Kidney (tissue), 14 donors: ENCODE measurements around the gene ATP13A5. TPM values are rescaled to one million over a fixed set of nuclear protein-coding genes. Genes with fewer than 3 reads are reported as not detected.

Source experiments
- DNase-seq, 5 donors: peaks; one replicate each; pipeline ENCODE4 v3.0.0-alpha.2; 2013 to 2020
- FAIRE-seq: peaks from 2 replicates; lab custom pipeline; 2012; peaks lifted over from hg19 to GRCh38; lab: Jason Lieb, UNC
- H3K27ac ChIP-seq, 2 donors: one replicate each; pipeline ENCODE4 v1.7.0; 2013; ENCODE audit warnings: low read depth in 2 of 2, low read length in 2 of 2, inconsistent platforms in 1 of 2
- H3K27me3 ChIP-seq: one replicate; pipeline ENCODE4 v1.7.1; 2013; ENCODE audit warnings: low read length, inconsistent platforms; ENCODE audit not compliant: control insufficient read depth, insufficient read depth
- H3K36me3 ChIP-seq, 3 donors: one replicate each; pipeline versions ENCODE4 v1.7.0 to v1.7.1; 2013; ENCODE audit warnings: low read length in 3 of 3, control low read depth in 1 of 3, inconsistent platforms in 1 of 3; ENCODE audit not compliant: insufficient read depth in 3 of 3, control insufficient read depth in 2 of 3
- H3K4me1 ChIP-seq, 3 donors: one replicate each; pipeline versions ENCODE4 v1.7.0 to v1.7.1; 2013; ENCODE audit warnings: low read length in 3 of 3, inconsistent platforms in 1 of 3, low read depth in 1 of 3; ENCODE audit not compliant: control insufficient read depth in 2 of 3, insufficient read depth in 2 of 3
- H3K4me3 ChIP-seq, 3 donors: one replicate each; pipeline versions ENCODE4 v1.7.0 to v1.8.1; 2013; ENCODE audit warnings: low read length in 3 of 3, control low read depth in 1 of 3, inconsistent platforms in 1 of 3
- H3K9ac ChIP-seq, 3 donors: one replicate each; pipeline versions ENCODE4 v1.7.0 to v1.7.1; 2013; ENCODE audit warnings: low read length in 3 of 3, control low read depth in 1 of 3, inconsistent platforms in 1 of 3
- H3K9me3 ChIP-seq, 3 donors: one replicate each; pipeline versions ENCODE4 v1.7.0 to v1.7.1; 2013; ENCODE audit warnings: low read length in 3 of 3, control low read depth in 1 of 3, inconsistent platforms in 1 of 3; ENCODE audit not compliant: control insufficient read depth in 2 of 3, insufficient read depth in 1 of 3
- intact Hi-C: fragments of 100-400 bp; cut with DNase I; formaldehyde crosslinking; loops from one replicate; pipeline ENCODE4 v1.11.1; 2022
- polyA plus RNA-seq: library from polyadenylated mRNA; stranded (reverse); fragments of 350-450 nt; fragmentation: Illumina TruSeq; extraction: RNeasy Lipid Tissue Mini Kit (QIAGEN cat#74804); gene quantifications from one replicate; pipeline ENCODE4 v1.2.3, GENCODE V29; 2014; ENCODE audit warnings: low read depth, low replicate concordance; ENCODE audit not compliant: insufficient read depth
- total RNA-seq: library from RNA; stranded (reverse); fragmentation: NEBNext Ultra II Directional; extraction: Animal tissue kit (Norgen Biotek cat#: 25700); gene quantifications from one replicate; pipeline ENCODE4 v1.2.1, GENCODE V29; 2021
- TF ChIP-seq, protein P1 (sequence below): IDR thresholded peaks from 3 replicates; pipeline ENCODE4 v1.5.1; 2012; ENCODE audit warnings: mild to moderate bottlenecking, moderate library complexity, borderline replicate concordance; ENCODE audit not compliant: insufficient read depth; ENCODE audit errors: extremely low read depth
- donor health status: control.
- donor health status: control.
- donor health status: control.
- donor health status: control.
- donor health status: control.
- donor health status: DM: yes; HTN: yes; CAD: no.
- donor health status: Normal renal cell carcinoma (clear cell type).

ATP13A5 gene
- total and polyA plus RNA-seq, 2 donors from 2014 or later: not detected

- Histone ChIP-seq H3K27me3 (no peaks in the 10 kb centered on the region), H3K4me1 (peaks cover 0 to 2% (median 0%) of the 10 kb centered on the region in 3 donors), H3K27ac (no peak overlapping the region), H3K4me3 (no peak overlapping the region), H3K36me3 (no peaks in the 10 kb centered on the region), H3K9me3 (no peaks in the 10 kb centered on the region), H3K9ac (no peak overlapping the region)
- FAIRE-seq (no peak), DNase-seq (no peak)
- intact Hi-C loops: no loop called here
- TF ChIP-seq, protein P1, sequence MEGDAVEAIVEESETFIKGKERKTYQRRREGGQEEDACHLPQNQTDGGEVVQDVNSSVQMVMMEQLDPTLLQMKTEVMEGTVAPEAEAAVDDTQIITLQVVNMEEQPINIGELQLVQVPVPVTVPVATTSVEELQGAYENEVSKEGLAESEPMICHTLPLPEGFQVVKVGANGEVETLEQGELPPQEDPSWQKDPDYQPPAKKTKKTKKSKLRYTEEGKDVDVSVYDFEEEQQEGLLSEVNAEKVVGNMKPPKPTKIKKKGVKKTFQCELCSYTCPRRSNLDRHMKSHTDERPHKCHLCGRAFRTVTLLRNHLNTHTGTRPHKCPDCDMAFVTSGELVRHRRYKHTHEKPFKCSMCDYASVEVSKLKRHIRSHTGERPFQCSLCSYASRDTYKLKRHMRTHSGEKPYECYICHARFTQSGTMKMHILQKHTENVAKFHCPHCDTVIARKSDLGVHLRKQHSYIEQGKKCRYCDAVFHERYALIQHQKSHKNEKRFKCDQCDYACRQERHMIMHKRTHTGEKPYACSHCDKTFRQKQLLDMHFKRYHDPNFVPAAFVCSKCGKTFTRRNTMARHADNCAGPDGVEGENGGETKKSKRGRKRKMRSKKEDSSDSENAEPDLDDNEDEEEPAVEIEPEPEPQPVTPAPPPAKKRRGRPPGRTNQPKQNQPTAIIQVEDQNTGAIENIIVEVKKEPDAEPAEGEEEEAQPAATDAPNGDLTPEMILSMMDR: no peak
Observed at GRCh38 chr3:193388361-193388760, 9.8 kb upstream of the ATP13A5 start.

- Histone ChIP-seq H3K4me3 (no peak overlapping the region), H3K27me3 (no peaks in the 10 kb centered on the region), H3K4me1 (peaks cover 0 to 2% (median 0%) of the 10 kb centered on the region in 3 donors), H3K27ac (no peak overlapping the region), H3K36me3 (no peaks in the 10 kb centered on the region), H3K9ac (no peak overlapping the region), H3K9me3 (no peaks in the 10 kb centered on the region)
- intact Hi-C loops: no loop called here
- FAIRE-seq: no peak
- DNase-seq: no peak
- TF ChIP-seq, protein P1: no peak
Observed at GRCh38 chr3:193387596-193387995, 9.0 kb upstream of the ATP13A5 start.

DNA sequence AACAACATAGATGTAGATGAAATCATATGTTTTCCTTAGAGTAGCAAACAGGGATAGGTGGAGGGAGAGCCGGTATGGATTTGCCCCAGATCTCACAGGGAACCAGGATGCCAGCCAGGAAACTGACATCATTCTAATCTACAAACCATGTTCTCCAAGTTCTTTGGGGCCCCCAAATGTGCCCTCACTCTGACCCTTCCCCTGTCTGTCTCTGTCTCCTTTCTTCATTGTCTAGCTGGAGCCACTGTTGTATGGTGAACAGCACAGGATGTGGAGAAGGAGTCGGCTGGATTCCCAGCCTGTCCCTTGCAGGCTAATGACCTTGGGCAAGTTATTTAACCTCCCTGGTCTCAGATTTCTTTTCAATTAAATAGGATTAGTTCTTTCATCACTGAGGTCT lies 962 bp downstream of the ATP13A5 start:
- intact Hi-C loops: no loop called here
- no peak overlapping the region for H3K27ac ChIP-seq
- H3K9ac ChIP-seq: no peak overlapping the region
- H3K9me3 ChIP-seq: no peaks in the 10 kb centered on the region
- no peaks in the 10 kb centered on the region for H3K27me3 ChIP-seq
- no peak for FAIRE-seq
- TF ChIP-seq, protein P1: no peak
- no peak for DNase-seq
- H3K4me1 ChIP-seq: no peaks in the 10 kb centered on the region
- no peak overlapping the region for H3K4me3 ChIP-seq
- H3K36me3 ChIP-seq: no peaks in the 10 kb centered on the region

- H3K27ac ChIP-seq: no peak overlapping the region
- no peaks in the 10 kb centered on the region for H3K4me1 ChIP-seq
- DNase-seq: no peak
- no peak for FAIRE-seq
- H3K4me3 ChIP-seq: no peak overlapping the region
- H3K9me3 ChIP-seq: no peaks in the 10 kb centered on the region
- H3K36me3 ChIP-seq: no peaks in the 10 kb centered on the region
- TF ChIP-seq, protein P1: no peak
- no peaks in the 10 kb centered on the region for H3K27me3 ChIP-seq
- no peak overlapping the region for H3K9ac ChIP-seq
- intact Hi-C loops: no loop called here
Observed at GRCh38 chr3:193375614-193376013, 2.9 kb downstream of the ATP13A5 start.
